Activated T-helper 17 cell treated with anti-CD3 and anti-CD28 coated beads, Interleukin-2, amount 50 U/mL, for 72 hours (primary cell): ENCODE data around the gene ALOX5AP. TPM values are rescaled to one million over a fixed set of nuclear protein-coding genes. Genes with fewer than 3 reads are reported as not detected.
A peak's percentile ranks its signal among the peaks of the same experiment; 100 is the strongest.

Experiments used
- ATAC-seq: fragments of 150-1000 bp; cut with Tn5 transposase; replicated peaks from 2 replicates; pipeline ENCODE4 v1.10.0; 2021; ENCODE audit warnings: mild to moderate bottlenecking, moderate library complexity
- H3K27ac Mint-ChIP-seq: one replicate; pipeline ENCODE4 v1.8.0; 2022; ENCODE audit warnings: mixed read lengths
- H3K27me3 Mint-ChIP-seq: one replicate; pipeline ENCODE4 v1.8.0; 2022; ENCODE audit warnings: mixed read lengths
- H3K36me3 Mint-ChIP-seq: one replicate; pipeline ENCODE4 v1.8.0; 2022; ENCODE audit warnings: low read depth, mild to moderate bottlenecking, mixed read lengths
- H3K4me1 Mint-ChIP-seq: one replicate; pipeline ENCODE4 v1.8.0; 2022; ENCODE audit warnings: mixed read lengths
- H3K4me3 Mint-ChIP-seq: one replicate; pipeline ENCODE4 v1.8.0; 2022; ENCODE audit warnings: mild to moderate bottlenecking, mixed read lengths
- H3K9me3 Mint-ChIP-seq: one replicate; pipeline ENCODE4 v1.8.0; 2022; ENCODE audit warnings: mixed read lengths
- total RNA-seq, 2 donors: library from RNA; stranded (reverse); gene quantifications; one replicate each; pipeline ENCODE4 v1.2.3, GENCODE V29; 2022

The ALOX5AP gene
- total RNA-seq, 2 donors from 2014 or later, result 33.7 to 62.5 TPM

DNA sequence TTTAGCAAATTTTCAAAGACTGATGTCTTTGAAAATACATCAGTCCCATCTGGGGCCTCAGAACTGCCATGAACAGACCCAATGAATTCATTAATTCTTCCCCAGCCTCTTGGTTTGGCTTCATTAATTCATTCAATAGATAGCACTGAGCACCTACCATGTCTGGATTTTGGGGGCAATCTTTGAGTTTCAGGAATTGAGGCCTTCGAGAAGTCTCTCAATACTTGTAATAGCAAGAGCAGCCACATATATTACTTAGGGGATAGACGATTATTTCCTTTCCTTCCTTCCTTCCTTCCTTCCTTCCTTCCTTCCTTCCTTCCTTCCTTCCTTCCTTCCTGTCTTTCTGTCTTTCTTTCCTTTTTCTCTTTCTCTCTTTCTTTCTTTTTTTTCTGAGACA lies 64.8 kb downstream of the ALOX5AP start:
- H3K9me3 Mint-ChIP-seq, result no peaks in the 10 kb centered on the region
- no peaks in the 10 kb centered on the region for H3K36me3 Mint-ChIP-seq
- H3K4me1 Mint-ChIP-seq, result peaks cover 31% of the 10 kb centered on the region
- no peak for ATAC-seq
- H3K27ac Mint-ChIP-seq, result no peak overlapping the region
- no peak overlapping the region for H3K4me3 Mint-ChIP-seq
- H3K27me3 Mint-ChIP-seq, result no peaks in the 10 kb centered on the region

DNA sequence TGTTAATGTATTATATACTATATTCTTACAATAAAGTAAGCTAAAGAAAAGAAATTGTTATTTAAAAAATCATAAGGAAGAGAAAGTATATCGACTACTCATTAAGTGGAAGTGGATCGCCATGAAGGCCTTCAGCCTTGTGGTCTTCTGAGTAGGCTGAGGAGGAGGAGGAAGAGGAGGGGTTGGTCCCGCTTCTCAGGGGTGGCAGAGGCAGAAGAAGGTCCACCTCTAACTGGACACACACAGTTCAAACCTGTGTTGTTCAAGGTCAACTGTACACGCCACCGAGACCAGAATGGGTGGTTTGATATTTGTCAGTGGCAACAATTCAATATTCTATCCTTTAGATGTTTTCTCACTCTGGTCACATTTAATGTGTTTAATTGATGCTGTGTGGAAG lies 67.2 kb downstream of the ALOX5AP start:
- Mint-ChIP-seq H3K4me3 (peak overlapping the region; percentile 55), H3K4me1 (peaks cover 7% of the 10 kb centered on the region), H3K9me3 (no peaks in the 10 kb centered on the region), H3K27ac (no peak overlapping the region), H3K27me3 (no peaks in the 10 kb centered on the region), H3K36me3 (no peaks in the 10 kb centered on the region)
- peak; percentile 6 for ATAC-seq

DNA sequence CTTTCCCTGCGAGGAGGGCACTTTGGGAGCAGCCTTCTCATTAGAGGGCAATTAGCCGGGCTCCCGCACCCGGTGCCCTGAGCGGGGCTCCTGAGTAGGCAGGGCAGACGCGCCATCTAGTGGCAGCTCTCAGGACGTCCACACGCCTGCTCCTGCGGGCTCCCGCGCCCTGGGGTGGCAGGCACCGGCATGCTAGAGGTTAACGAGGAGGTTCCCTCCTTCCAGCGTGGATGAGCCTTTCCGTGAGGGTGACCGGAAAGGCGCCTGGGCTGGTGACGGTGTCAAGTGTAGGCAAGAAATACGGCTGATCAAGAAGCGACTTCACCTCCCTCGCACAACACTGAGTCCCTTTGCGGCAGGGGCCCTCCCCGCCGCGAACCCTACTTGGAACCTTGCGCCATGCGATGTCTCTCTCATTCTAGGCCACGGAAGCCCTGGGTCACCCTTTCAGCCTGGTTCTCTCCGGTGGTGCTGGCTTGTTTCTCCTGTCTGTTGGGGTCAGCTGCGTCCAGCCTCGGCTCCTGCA lies 67.7 kb downstream of the ALOX5AP start:
- Mint-ChIP-seq H3K27ac (no peak overlapping the region), H3K27me3 (no peaks in the 10 kb centered on the region), H3K9me3 (no peaks in the 10 kb centered on the region), H3K36me3 (no peaks in the 10 kb centered on the region), H3K4me1 (peaks cover 4% of the 10 kb centered on the region), H3K4me3 (peak overlapping the region; percentile 55)
- ATAC-seq, result peak; percentile 99

DNA sequence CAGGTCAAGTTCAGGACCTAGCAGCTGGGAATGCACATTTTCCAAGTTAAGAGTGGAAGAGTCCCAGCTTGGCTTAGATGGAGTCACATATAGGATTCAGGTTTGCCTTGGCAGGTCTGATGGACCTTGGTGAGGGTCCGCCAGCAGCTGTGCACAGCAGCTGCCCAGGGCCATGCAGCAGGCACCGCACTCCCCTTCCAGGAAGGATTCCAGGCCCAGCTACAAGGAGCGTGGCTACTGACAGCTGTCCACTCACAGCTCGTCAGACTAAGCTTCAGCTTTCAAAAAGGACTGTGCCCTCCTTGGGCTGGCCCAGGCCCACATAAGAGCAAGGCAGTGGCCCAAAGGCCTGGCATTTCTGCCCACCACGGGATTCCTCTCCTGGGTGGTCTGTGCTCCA lies 68.4 kb downstream of the ALOX5AP start:
- no peaks in the 10 kb centered on the region for H3K36me3 Mint-ChIP-seq
- H3K27ac Mint-ChIP-seq, result no peak overlapping the region
- no peaks in the 10 kb centered on the region for H3K27me3 Mint-ChIP-seq
- no peak for ATAC-seq
- H3K4me1 Mint-ChIP-seq, result peaks cover 4% of the 10 kb centered on the region
- H3K9me3 Mint-ChIP-seq, result no peaks in the 10 kb centered on the region
- peak overlapping the region; percentile 55 for H3K4me3 Mint-ChIP-seq

DNA sequence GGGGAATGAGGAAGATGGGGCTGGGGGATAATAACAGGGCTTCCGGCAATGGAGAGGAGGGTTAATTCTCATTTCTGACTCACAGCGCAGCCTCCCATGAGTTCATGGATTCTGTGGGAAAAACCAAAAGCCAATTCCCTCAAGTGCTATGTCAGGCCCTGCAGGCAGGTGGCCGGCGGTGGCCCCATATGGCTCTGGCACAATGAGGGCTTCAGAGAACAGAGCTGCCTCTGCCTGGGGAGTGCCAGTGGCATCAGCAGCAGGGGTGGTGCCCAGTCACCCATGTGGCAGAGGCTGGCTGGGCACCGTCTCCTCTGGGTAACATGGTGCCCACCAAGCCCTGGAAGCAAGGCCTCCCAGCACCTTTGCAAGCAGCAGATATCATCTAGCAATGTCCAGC lies 69.1 kb downstream of the ALOX5AP start:
- Mint-ChIP-seq H3K27ac (no peak overlapping the region), H3K36me3 (no peaks in the 10 kb centered on the region), H3K4me1 (peaks cover 4% of the 10 kb centered on the region), H3K9me3 (no peaks in the 10 kb centered on the region), H3K27me3 (no peaks in the 10 kb centered on the region), H3K4me3 (no peak overlapping the region)
- ATAC-seq, result no peak

DNA sequence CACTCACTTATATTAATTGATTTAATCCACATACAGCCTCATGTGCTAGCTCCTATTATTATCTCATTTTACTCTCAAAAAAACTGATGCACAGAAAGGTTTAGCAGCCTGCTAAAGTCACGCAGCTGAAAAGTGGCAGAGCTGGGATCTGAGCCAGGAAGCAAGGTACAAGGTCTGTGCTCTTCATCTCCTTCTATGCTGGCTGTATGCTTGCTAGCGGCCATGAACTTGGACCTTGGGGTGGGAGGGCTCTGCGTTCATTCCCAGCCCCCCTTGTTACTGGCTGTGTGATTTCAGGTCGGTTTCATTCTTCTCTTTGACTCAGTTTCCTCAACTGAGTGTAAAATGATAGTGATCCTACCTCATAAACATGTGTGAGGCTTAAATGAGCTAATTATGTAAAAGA lies 69.8 kb downstream of the ALOX5AP start:
- no peak for ATAC-seq
- H3K9me3 Mint-ChIP-seq, result no peaks in the 10 kb centered on the region
- H3K36me3 Mint-ChIP-seq, result no peaks in the 10 kb centered on the region
- H3K27ac Mint-ChIP-seq, result no peak overlapping the region
- no peak overlapping the region for H3K4me3 Mint-ChIP-seq
- no peaks in the 10 kb centered on the region for H3K27me3 Mint-ChIP-seq
- peaks cover 4% of the 10 kb centered on the region for H3K4me1 Mint-ChIP-seq

DNA sequence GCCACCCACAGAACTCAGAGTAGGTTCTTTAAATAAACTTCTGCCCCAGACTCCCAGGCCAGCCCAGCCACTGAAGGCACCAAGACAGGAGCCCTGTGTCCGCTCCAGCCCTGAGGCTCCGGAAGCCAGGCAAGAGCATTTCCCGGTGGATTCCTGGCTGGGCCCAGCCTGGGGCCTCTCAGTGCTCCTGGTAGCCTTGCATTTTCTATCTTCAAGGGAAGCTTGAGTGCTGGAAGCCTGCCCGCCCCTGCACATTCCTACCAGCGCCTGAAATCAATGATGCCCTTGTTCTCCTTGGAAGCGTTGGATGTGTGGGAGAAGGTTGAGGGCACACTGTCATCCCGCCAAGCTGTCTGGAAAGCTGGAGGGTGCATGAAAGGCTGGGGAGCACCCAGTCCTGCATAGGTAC lies 70.3 kb downstream of the ALOX5AP start:
- ATAC-seq, result no peak
- Mint-ChIP-seq H3K4me1 (peaks cover 4% of the 10 kb centered on the region), H3K4me3 (no peak overlapping the region), H3K27ac (no peak overlapping the region), H3K9me3 (no peaks in the 10 kb centered on the region), H3K27me3 (no peaks in the 10 kb centered on the region), H3K36me3 (no peaks in the 10 kb centered on the region)

DNA sequence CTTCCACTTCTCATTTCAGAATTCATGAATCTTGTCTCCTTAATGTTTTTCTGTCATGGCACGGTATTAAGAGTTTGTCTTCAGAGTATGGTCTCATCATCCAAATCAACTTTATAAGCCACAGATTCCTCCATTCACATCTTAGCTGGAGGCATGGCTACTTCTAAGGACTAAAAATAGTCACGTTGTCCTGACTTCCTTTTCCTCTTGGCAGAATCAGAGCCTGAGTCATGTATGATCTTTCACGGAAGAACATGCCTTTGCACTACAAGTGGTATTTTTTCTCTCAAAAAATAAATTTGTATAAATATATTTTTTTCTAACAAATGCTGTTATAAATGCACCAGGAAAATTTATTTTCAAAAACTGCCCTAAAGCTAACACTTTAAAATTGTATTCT lies 71.4 kb downstream of the ALOX5AP start:
- Mint-ChIP-seq H3K4me1 (peaks cover 4% of the 10 kb centered on the region), H3K36me3 (no peaks in the 10 kb centered on the region), H3K27ac (no peak overlapping the region), H3K4me3 (no peak overlapping the region), H3K27me3 (no peaks in the 10 kb centered on the region), H3K9me3 (no peaks in the 10 kb centered on the region)
- no peak for ATAC-seq

DNA sequence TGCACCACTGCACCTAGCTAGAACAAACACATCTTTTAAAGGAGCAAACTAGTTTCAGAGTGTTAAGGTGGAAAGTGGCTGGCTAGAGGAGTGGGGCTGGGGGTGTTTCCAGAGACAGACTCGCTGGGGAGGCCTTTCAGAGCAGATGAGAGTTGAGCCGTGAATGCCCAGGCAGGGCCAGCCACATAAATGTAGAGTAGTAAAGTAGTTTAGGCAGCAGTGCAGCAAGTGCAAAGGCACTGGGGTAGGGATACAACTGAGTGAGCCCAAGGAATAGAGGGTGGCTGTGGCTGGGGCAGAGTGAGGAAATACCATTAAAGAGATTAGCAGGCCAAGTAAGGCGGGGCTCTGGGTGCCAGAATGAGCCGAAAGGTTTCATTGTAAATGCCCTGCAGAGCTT lies 72.0 kb downstream of the ALOX5AP start:
- Mint-ChIP-seq H3K27me3 (no peaks in the 10 kb centered on the region), H3K36me3 (no peaks in the 10 kb centered on the region), H3K27ac (no peak overlapping the region), H3K9me3 (no peaks in the 10 kb centered on the region), H3K4me1 (peaks cover 4% of the 10 kb centered on the region), H3K4me3 (no peak overlapping the region)
- ATAC-seq, result no peak

DNA sequence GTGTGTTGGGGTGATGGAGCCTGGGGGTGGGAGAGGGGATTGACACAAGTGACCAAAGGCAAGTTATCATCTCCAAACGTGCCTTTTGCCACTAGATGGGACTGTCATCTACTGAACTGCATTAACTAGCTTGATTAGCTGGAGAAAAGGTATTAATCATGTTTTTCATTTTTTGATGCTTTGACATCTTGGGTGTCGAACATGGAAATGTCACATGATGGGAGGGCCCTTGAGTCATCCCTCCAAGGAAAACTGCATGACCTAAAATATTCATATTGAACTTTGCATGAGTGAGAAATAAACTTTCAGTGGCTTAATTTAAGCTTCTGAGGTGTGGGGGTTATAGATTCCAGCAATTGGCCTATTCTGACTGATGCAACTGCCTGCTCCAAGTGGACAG lies 73.3 kb downstream of the ALOX5AP start:
- H3K27me3 Mint-ChIP-seq, result no peaks in the 10 kb centered on the region
- H3K9me3 Mint-ChIP-seq, result no peaks in the 10 kb centered on the region
- no peaks in the 10 kb centered on the region for H3K4me1 Mint-ChIP-seq
- no peak overlapping the region for H3K27ac Mint-ChIP-seq
- H3K4me3 Mint-ChIP-seq, result no peak overlapping the region
- peak; percentile 74 for ATAC-seq
- H3K36me3 Mint-ChIP-seq, result no peaks in the 10 kb centered on the region

DNA sequence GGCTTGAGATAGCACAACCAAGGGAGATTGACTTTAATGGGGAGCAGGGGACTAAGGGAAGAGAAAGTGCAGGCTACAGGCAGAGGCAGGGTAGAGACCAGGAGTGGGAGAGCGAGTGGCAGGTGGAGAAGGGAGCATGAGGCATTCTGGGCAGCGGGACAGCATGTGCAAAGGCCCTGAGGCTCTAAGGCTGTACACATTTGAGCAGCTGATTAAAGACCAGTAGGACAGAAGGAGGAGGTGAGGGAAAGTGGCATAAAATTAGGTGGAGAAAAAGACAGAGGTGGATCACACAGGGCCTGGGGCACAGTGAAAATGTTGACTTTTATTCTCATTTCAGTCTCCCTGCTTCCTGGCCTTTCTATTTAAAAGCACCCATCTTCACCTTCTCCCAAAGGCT lies 74.4 kb downstream of the ALOX5AP start:
- ATAC-seq, result no peak
- H3K36me3 Mint-ChIP-seq, result no peaks in the 10 kb centered on the region
- no peak overlapping the region for H3K4me3 Mint-ChIP-seq
- H3K27me3 Mint-ChIP-seq, result no peaks in the 10 kb centered on the region
- no peaks in the 10 kb centered on the region for H3K9me3 Mint-ChIP-seq
- no peak overlapping the region for H3K27ac Mint-ChIP-seq
- no peaks in the 10 kb centered on the region for H3K4me1 Mint-ChIP-seq

DNA sequence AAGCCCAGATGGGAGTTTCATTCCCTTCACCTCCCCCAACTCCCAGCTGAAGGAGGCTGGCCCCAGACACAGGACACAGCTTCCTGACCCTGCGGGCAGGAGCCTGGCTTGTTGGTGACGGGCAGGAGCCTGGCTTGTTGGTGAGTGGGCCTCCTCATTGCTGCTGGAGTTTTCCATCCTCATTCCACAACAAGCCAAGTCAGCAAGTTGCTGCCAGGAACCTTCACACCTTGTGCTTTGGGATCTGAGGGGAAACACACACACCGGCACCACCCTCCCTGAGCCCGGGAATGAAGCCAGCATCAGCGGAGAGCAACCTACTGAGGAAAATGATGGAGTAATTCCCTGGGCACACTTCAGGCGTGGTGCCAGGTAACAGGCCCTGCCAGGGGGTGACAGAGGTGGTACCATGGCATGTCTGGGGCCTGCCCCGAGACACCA lies 74.9 kb downstream of the ALOX5AP start:
- no peak for ATAC-seq
- no peaks in the 10 kb centered on the region for H3K27me3 Mint-ChIP-seq
- H3K4me3 Mint-ChIP-seq, result no peak overlapping the region
- H3K36me3 Mint-ChIP-seq, result no peaks in the 10 kb centered on the region
- no peak overlapping the region for H3K27ac Mint-ChIP-seq
- H3K4me1 Mint-ChIP-seq, result no peaks in the 10 kb centered on the region
- no peaks in the 10 kb centered on the region for H3K9me3 Mint-ChIP-seq

DNA sequence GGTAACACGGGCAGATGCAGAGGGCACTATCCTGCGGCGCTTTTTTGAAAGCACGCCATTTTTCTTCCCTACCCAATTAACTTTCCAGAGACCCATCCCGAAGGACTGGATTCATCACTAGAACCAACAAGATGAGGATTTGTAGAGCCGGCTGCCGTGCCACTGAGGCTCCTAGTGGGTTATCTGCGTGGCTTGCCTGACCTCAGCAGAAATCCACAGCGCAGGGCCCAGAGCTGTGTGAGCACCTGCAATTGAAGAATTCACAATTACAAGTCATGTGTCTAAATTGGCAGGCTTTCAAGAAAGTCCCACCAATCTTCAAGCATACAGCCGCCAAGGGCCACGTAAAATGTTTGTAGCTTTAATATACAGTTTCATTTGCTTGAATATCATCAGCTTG lies 75.5 kb downstream of the ALOX5AP start:
- Mint-ChIP-seq H3K9me3 (no peaks in the 10 kb centered on the region), H3K27me3 (no peaks in the 10 kb centered on the region), H3K27ac (no peak overlapping the region), H3K36me3 (no peaks in the 10 kb centered on the region), H3K4me3 (no peak overlapping the region), H3K4me1 (no peaks in the 10 kb centered on the region)
- ATAC-seq, result no peak
